CD4-positive, alpha-beta T cell treated with Interleukin-12 subunit alpha and Interleukin-12 subunit beta, for 1 hour (primary cell): Measurements from ENCODE around the gene TOP2A.

ENCODE experiments used
- DNase-seq: peaks from one replicate; pipeline ENCODE4 v3.0.0-alpha.2; 2020

TOP2A gene

GRCh38 chr17:40343219-40344119 is 74.2 kb downstream of the TOP2A start:
- no peak for DNase-seq

GRCh38 chr17:40342504-40343218 is 75.0 kb downstream of the TOP2A start:
- no peak for DNase-seq

- peak; percentile 50 for DNase-seq
Measured at GRCh38 chr17:40341808-40342503, 75.7 kb downstream of the TOP2A start.

GRCh38 chr17:40340880-40341807 is 76.6 kb downstream of the TOP2A start:
- peak; percentile 93 for DNase-seq

- no peak for DNase-seq
Measured at GRCh38 chr17:40340327-40340726, 77.4 kb downstream of the TOP2A start.

GRCh38 chr17:40338941-40339649 is 78.6 kb downstream of the TOP2A start:
- DNase-seq = no peak
